ENCODE results near the gene PRR7. TPM values are rescaled to one million over a fixed set of nuclear protein-coding genes. Genes with fewer than 3 reads are reported as not detected.
A peak's percentile ranks its signal among the peaks of the same experiment; 100 is the strongest.

PRR7 gene
- polyA plus RNA-seq, 1 of the 3 experiments (the other 2 are of a cell fraction): 17.1 TPM

DNA sequence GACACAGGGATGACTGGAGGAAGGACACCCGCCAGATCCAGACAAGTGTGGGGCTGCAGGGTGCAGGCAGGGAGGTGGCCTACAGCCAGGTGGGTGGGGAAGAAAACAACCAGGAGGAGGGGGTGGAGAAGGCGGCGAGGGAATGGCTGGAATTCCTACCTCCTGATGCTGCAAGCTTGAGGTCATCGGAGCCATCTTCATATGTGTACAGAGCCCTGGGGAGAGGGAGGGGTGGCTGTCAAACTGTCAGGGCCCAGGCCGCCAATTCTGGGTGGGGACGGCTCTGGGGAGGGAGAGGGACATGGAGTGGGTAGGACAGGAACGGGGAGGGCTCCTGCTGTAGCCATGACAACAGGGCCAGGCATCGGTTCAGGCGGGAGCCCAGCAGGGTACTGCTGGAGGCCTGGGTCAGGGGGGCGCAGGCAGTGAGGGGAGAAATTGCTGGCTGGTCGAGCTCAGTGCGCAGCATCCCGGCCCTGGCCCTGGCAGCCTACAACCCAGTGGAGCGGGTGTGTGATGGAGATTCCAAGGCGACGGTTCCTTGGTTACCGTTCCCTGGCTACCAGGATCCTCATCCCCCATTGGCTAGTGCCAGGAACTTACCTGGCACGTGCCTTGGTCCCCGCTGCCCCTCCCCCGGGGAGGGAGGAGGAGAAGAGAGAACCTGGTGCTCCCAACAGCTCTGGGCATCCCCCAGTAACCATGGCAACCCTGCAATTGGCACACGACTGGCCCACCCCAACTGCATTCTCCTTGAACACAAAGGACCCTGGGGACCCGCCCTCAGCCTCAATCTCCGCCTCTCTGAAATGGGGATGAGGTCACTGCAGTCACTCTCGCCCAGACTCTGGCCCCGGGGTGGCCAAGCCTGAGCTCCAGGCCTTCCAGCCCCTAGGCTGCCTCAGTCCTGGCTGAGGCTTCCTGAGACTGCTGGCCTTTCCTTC lies 22.3 kb downstream of the PRR7 start:
- no peaks in the 10 kb centered on the region for H3K9me2 ChIP-seq
- peaks cover 36 to 49% of the 10 kb centered on the region in 2 experiments for H3K36me3 ChIP-seq (replicated peaks in 1 of 2; ENCODE audit: control insufficient read depth in 1 of 2, insufficient read depth in 2 of 2, low read length in 1 of 2)
- H4K20me1 ChIP-seq (ENCODE audit: insufficient read depth): peaks cover 61% of the 10 kb centered on the region
- H3K4me3 ChIP-seq (ENCODE audit: low read depth in 2 of 2, low read length in 1 of 2): no peak overlapping the region
- H3K27me3 ChIP-seq (ENCODE audit: insufficient read depth): no peaks in the 10 kb centered on the region
- DNase-seq: peak; percentile 55
- H3K4me1 ChIP-seq (ENCODE audit: control insufficient read depth in 1 of 2, insufficient read depth in 2 of 2, low read depth in 1 of 2, low read length in 1 of 2): peaks cover 35 to 38% of the 10 kb centered on the region in 2 experiments; a peak in 3 of 4 replicates
- POLR2A ChIA-PET: interaction anchor here (0.8 to 4.6 kb wide), 3 partner anchors 9 to 27 kb away, joined by 3 to 43 read pairs (median 11); partner anchors contain the start of gene PDLIM7
- peaks cover 67% of the 10 kb centered on the region for H3K79me2 ChIP-seq (ENCODE audit: insufficient read depth)
- peaks cover 15% of the 10 kb centered on the region for H3F3A ChIP-seq (replicated peaks; ENCODE audit: insufficient read depth)
- H3K27ac ChIP-seq (ENCODE audit: low read depth in 2 of 2, low read length in 1 of 2): peak overlapping the region; percentile 31 to 38; a peak in 2 of 4 replicates
- H3K9me3 ChIP-seq: no peaks in the 10 kb centered on the region
- CTCF ChIA-PET: interaction anchor here (1.1 to 20.3 kb wide), 6 partner anchors 13 to 78 kb away, joined by 3 to 215 read pairs (median 22); partner anchors contain the start of gene PDLIM7
- TF ChIP-seq JUND (IDR thresholded peaks at IDR 0.05) (no peak), POLR2AphosphoS5 (IDR thresholded peaks at IDR 0.05; ENCODE audit: low read depth, low read length) (no peak), TEAD4 (IDR thresholded peaks at IDR 0.05; ENCODE audit: borderline replicate concordance, insufficient read depth) (no peak), NRF1 (IDR thresholded peaks at IDR 0.05; ENCODE audit: low read depth, low read length) (no peak)
- TF ChIP-seq, protein P1, sequence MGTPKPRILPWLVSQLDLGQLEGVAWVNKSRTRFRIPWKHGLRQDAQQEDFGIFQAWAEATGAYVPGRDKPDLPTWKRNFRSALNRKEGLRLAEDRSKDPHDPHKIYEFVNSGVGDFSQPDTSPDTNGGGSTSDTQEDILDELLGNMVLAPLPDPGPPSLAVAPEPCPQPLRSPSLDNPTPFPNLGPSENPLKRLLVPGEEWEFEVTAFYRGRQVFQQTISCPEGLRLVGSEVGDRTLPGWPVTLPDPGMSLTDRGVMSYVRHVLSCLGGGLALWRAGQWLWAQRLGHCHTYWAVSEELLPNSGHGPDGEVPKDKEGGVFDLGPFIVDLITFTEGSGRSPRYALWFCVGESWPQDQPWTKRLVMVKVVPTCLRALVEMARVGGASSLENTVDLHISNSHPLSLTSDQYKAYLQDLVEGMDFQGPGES (IDR thresholded peaks at IDR 0.05; ENCODE audit: low read depth, low read length): no peak
- peak overlapping the region; percentile 46; the same call in 1 of the 2 replicates for H3K9ac ChIP-seq
- 76% methylated on average over 12 of the region's 25 CpGs for WGBS (ENCODE audit: low lambda C conversion rate)
- H2AFZ ChIP-seq (ENCODE audit: low read depth): no peak overlapping the region
- H3K4me2 ChIP-seq: peak overlapping the region; percentile 100

DNA sequence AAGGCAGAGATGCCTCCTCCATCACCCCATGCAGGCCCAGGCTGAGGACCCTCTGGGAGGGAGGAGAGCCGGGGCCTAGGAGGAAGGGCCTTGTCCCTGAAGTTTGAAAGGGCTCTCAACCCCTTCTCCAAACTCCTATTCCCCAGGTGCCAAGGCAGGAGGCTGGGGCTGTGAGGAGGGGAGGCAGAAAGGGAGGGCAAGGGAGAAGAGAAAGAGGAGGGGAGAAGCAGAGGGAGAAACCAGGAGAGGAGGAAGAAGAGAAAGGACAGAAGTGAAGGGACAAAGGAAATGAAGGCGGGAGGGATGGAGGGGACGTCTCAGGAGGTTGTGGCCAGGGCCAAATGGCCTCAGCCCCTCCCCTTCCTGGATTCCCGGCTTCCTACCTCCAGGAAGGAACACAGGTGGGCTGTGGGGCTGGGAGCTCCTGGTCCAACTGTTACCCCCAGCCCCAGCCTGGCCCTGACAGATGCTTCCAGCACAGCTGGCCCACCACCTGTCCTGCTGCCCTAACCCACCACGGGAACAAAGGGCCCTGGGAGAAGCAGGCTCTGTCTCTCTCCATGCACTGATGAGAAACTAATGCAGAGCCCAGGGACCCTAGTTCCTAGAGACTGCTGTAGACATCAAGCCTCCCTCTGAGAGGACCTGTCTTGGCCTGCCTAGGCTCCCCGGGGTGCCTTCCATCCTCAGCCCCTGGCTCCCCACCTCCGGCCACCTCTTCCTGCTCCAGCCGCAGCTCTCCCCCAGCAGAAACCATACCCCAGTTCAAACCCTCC lies 23.3 kb downstream of the PRR7 start:
- WGBS (ENCODE audit: low lambda C conversion rate): 81% methylated on average over 8 of the region's 8 CpGs
- H3K4me1 ChIP-seq (ENCODE audit: control insufficient read depth in 1 of 2, insufficient read depth in 2 of 2, low read depth in 1 of 2, low read length in 1 of 2): peaks cover 35 to 48% of the 10 kb centered on the region in 2 experiments; a peak in 3 of 4 replicates
- no peaks in the 10 kb centered on the region for H3K9me2 ChIP-seq
- H3K9me3 ChIP-seq: no peaks in the 10 kb centered on the region
- ChIA-PET CTCF (interaction anchor here (1.1 to 20.3 kb wide), 7 partner anchors 14 to 356 kb away, joined by 3 to 215 read pairs (median 12); partner anchors contain the start of gene PDLIM7), POLR2A (interaction anchor here (0.8 to 4.6 kb wide), 4 partner anchors 9 to 26 kb away, joined by 3 to 43 read pairs (median 9); partner anchors contain the start of gene PDLIM7)
- H3K9ac ChIP-seq: peak overlapping the region; percentile 46; the same call in 1 of the 2 replicates
- H2AFZ ChIP-seq (ENCODE audit: low read depth): no peak overlapping the region
- peaks cover 28 to 49% of the 10 kb centered on the region in 2 experiments for H3K36me3 ChIP-seq (replicated peaks in 1 of 2; ENCODE audit: control insufficient read depth in 1 of 2, insufficient read depth in 2 of 2, low read length in 1 of 2)
- H3K27me3 ChIP-seq (ENCODE audit: insufficient read depth): no peaks in the 10 kb centered on the region
- H3K27ac ChIP-seq (ENCODE audit: low read depth in 2 of 2, low read length in 1 of 2): peak overlapping the region; percentile 38 to 47; a peak in 3 of 4 replicates
- H3F3A ChIP-seq (replicated peaks; ENCODE audit: insufficient read depth): peaks cover 20% of the 10 kb centered on the region
- H3K4me2 ChIP-seq: peak overlapping the region; percentile 100
- H3K79me2 ChIP-seq (ENCODE audit: insufficient read depth): peaks cover 67% of the 10 kb centered on the region
- peaks cover 61% of the 10 kb centered on the region for H4K20me1 ChIP-seq (ENCODE audit: insufficient read depth)
- H3K4me3 ChIP-seq (ENCODE audit: low read depth in 2 of 2, low read length in 1 of 2): peak overlapping the region in 1 of 2 experiments; percentile 6; a peak in 2 of 4 replicates
- no peak for DNase-seq
- TF ChIP-seq CHD2 (IDR thresholded peaks at IDR 0.05; ENCODE audit: low read length, partially characterized antibody): no peak
- TF ChIP-seq, protein P2, sequence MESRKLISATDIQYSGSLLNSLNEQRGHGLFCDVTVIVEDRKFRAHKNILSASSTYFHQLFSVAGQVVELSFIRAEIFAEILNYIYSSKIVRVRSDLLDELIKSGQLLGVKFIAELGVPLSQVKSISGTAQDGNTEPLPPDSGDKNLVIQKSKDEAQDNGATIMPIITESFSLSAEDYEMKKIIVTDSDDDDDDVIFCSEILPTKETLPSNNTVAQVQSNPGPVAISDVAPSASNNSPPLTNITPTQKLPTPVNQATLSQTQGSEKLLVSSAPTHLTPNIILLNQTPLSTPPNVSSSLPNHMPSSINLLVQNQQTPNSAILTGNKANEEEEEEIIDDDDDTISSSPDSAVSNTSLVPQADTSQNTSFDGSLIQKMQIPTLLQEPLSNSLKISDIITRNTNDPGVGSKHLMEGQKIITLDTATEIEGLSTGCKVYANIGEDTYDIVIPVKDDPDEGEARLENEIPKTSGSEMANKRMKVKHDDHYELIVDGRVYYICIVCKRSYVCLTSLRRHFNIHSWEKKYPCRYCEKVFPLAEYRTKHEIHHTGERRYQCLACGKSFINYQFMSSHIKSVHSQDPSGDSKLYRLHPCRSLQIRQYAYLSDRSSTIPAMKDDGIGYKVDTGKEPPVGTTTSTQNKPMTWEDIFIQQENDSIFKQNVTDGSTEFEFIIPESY (IDR thresholded peaks at IDR 0.05; ENCODE audit: borderline replicate concordance, low read depth): no peak
- TF ChIP-seq, protein P3, sequence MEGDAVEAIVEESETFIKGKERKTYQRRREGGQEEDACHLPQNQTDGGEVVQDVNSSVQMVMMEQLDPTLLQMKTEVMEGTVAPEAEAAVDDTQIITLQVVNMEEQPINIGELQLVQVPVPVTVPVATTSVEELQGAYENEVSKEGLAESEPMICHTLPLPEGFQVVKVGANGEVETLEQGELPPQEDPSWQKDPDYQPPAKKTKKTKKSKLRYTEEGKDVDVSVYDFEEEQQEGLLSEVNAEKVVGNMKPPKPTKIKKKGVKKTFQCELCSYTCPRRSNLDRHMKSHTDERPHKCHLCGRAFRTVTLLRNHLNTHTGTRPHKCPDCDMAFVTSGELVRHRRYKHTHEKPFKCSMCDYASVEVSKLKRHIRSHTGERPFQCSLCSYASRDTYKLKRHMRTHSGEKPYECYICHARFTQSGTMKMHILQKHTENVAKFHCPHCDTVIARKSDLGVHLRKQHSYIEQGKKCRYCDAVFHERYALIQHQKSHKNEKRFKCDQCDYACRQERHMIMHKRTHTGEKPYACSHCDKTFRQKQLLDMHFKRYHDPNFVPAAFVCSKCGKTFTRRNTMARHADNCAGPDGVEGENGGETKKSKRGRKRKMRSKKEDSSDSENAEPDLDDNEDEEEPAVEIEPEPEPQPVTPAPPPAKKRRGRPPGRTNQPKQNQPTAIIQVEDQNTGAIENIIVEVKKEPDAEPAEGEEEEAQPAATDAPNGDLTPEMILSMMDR (IDR thresholded peaks at IDR 0.05): no peak
- TF ChIP-seq, protein P1 (IDR thresholded peaks at IDR 0.05; ENCODE audit: low read depth, low read length): no peak
- TF ChIP-seq POLR2AphosphoS5 (IDR thresholded peaks at IDR 0.05; ENCODE audit: low read depth, low read length): no peak
- TF ChIP-seq, protein P4, sequence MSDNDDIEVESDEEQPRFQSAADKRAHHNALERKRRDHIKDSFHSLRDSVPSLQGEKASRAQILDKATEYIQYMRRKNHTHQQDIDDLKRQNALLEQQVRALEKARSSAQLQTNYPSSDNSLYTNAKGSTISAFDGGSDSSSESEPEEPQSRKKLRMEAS (IDR thresholded peaks at IDR 0.05; ENCODE audit: low read depth): no peak
- TF ChIP-seq TEAD4 (IDR thresholded peaks at IDR 0.05; ENCODE audit: borderline replicate concordance, insufficient read depth): no peak
- TF ChIP-seq, protein P5, sequence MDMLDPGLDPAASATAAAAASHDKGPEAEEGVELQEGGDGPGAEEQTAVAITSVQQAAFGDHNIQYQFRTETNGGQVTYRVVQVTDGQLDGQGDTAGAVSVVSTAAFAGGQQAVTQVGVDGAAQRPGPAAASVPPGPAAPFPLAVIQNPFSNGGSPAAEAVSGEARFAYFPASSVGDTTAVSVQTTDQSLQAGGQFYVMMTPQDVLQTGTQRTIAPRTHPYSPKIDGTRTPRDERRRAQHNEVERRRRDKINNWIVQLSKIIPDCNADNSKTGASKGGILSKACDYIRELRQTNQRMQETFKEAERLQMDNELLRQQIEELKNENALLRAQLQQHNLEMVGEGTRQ (IDR thresholded peaks at IDR 0.05; ENCODE audit: borderline replicate concordance, low read depth, low read length): no peak
- no peak for TF ChIP-seq RFX5 (IDR thresholded peaks at IDR 0.05; ENCODE audit: low read length)
- TF ChIP-seq NFIC (IDR thresholded peaks at IDR 0.05; ENCODE audit: borderline replicate concordance): no peak
- TF ChIP-seq FOXJ3 (CRISPR knock-in tag; IDR thresholded peaks at IDR 0.05): no peak

Measured in SK-N-SH (cell line).